Astrocyte (in vitro differentiated cells and primary cell): ENCODE results near the gene SMIM44. TPM values are rescaled to one million over a fixed set of nuclear protein-coding genes. Genes with fewer than 3 reads are reported as not detected.

ENCODE experiments used
- DNase-seq: peaks from one replicate; pipeline ENCODE4 v3.0.0-alpha.2; 2010; ENCODE audit warnings: low read depth
- FAIRE-seq: peaks from 2 replicates; lab custom pipeline; 2011; peaks lifted over from hg19 to GRCh38; lab: Jason Lieb, UNC
- H2AFZ ChIP-seq: 2 replicates; pipeline ENCODE4 v1.6.0; 2012; ENCODE audit warnings: low read depth, low read length, inconsistent platforms
- H3K27ac ChIP-seq: 2 replicates; pipeline ENCODE4 v1.5.1; 2011; ENCODE audit warnings: low read depth, low read length, inconsistent platforms
- H3K27me3 ChIP-seq: 2 replicates; pipeline ENCODE4 v1.6.0; 2011; ENCODE audit warnings: low read length, inconsistent platforms; ENCODE audit not compliant: insufficient read depth
- H3K36me3 ChIP-seq: 2 replicates; pipeline ENCODE4 v1.5.1; 2011; ENCODE audit warnings: low read length, inconsistent platforms; ENCODE audit not compliant: insufficient read depth
- H3K4me1 ChIP-seq: 2 replicates; pipeline ENCODE4 v1.5.1; 2011; ENCODE audit warnings: low read length, inconsistent platforms; ENCODE audit not compliant: insufficient read depth
- H3K4me2 ChIP-seq: 2 replicates; pipeline ENCODE4 v1.6.0; 2012; ENCODE audit warnings: low read length, inconsistent platforms
- H3K4me3 ChIP-seq: 2 replicates; pipeline ENCODE4 v1.5.1; 2011; ENCODE audit warnings: low read depth, mild to moderate bottlenecking, low read length, inconsistent platforms; ENCODE audit not compliant: insufficient read depth
- H3K79me2 ChIP-seq: 2 replicates; pipeline ENCODE4 v1.6.0; 2012; ENCODE audit warnings: mild to moderate bottlenecking, low read length, inconsistent platforms; ENCODE audit not compliant: insufficient read depth
- H3K9ac ChIP-seq: 2 replicates; pipeline ENCODE4 v1.6.0; 2012; ENCODE audit warnings: mild to moderate bottlenecking, low read length, inconsistent platforms
- H3K9me3 ChIP-seq: 2 replicates; pipeline ENCODE4 v1.5.1; 2012; ENCODE audit warnings: low read depth, mild to moderate bottlenecking, low read length, inconsistent platforms; ENCODE audit not compliant: insufficient read depth
- H4K20me1 ChIP-seq: 2 replicates; pipeline ENCODE4 v1.6.0; 2012; ENCODE audit warnings: low read length, inconsistent platforms; ENCODE audit not compliant: insufficient read depth
- H3K27ac Mint-ChIP-seq: one replicate; pipeline ENCODE4 v1.8.0; 2021; ENCODE audit warnings: mild to moderate bottlenecking, mixed read lengths; ENCODE audit not compliant: unreplicated experiment
- H3K27me3 Mint-ChIP-seq: one replicate; pipeline ENCODE4 v1.8.0; 2021; ENCODE audit warnings: low read depth, mixed read lengths; ENCODE audit not compliant: unreplicated experiment
- H3K36me3 Mint-ChIP-seq: one replicate; pipeline ENCODE4 v1.8.0; 2021; ENCODE audit warnings: low read depth, mixed read lengths; ENCODE audit not compliant: unreplicated experiment
- H3K4me1 Mint-ChIP-seq: one replicate; pipeline ENCODE4 v1.8.0; 2021; ENCODE audit warnings: low read depth, mixed read lengths; ENCODE audit not compliant: unreplicated experiment
- H3K4me3 Mint-ChIP-seq: one replicate; pipeline ENCODE4 v1.8.0; 2021; ENCODE audit warnings: mild to moderate bottlenecking, moderate library complexity, mixed read lengths; ENCODE audit not compliant: unreplicated experiment
- H3K9me3 Mint-ChIP-seq: one replicate; pipeline ENCODE4 v1.8.0; 2021; ENCODE audit warnings: mild to moderate bottlenecking, mixed read lengths; ENCODE audit not compliant: unreplicated experiment
- CTCF ChIP-seq: IDR thresholded peaks from 2 replicates; pipeline ENCODE4 v1.5.1; 2011; ENCODE audit warnings: low read depth, mild to moderate bottlenecking, inconsistent platforms, low read length, moderate library complexity; ENCODE audit not compliant: insufficient read depth
- EZH2 ChIP-seq: IDR thresholded peaks from 2 replicates; pipeline ENCODE4 v1.6.1; 2012; ENCODE audit warnings: mild to moderate bottlenecking, low read length, inconsistent platforms; ENCODE audit not compliant: insufficient read depth
- total RNA-seq: library from RNA; stranded (reverse); gene quantifications from 2 replicates; pipeline ENCODE4 v1.2.1, GENCODE V29; 2021

The SMIM44 gene
- total RNA-seq, 1 donor from 2014 or later = not detected

GRCh38 chr19:3469638-3470499 is 13.4 kb downstream of the SMIM44 start:
- no peaks in the 10 kb centered on the region for H3K36me3 ChIP-seq
- H3K27ac ChIP-seq = no peak overlapping the region
- peaks cover 9% of the 10 kb centered on the region for H4K20me1 ChIP-seq
- H3K79me2 ChIP-seq = no peaks in the 10 kb centered on the region
- no peak overlapping the region for H3K4me3 ChIP-seq
- no peak overlapping the region for H3K9ac ChIP-seq
- Mint-ChIP-seq H3K4me1 (peaks cover 8% of the 10 kb centered on the region), H3K9me3 (peaks cover 6% of the 10 kb centered on the region), H3K27ac (no peak overlapping the region), H3K27me3 (peaks cover 20% of the 10 kb centered on the region), H3K36me3 (peaks cover 7% of the 10 kb centered on the region), H3K4me3 (no peak overlapping the region)
- H3K27me3 ChIP-seq = peaks cover 3% of the 10 kb centered on the region
- H3K4me2 ChIP-seq = no peak overlapping the region
- H3K9me3 ChIP-seq = no peaks in the 10 kb centered on the region
- DNase-seq (no peak), FAIRE-seq (no peak)
- TF ChIP-seq EZH2 (no peak), CTCF (no peak)
- no peaks in the 10 kb centered on the region for H3K4me1 ChIP-seq
- H2AFZ ChIP-seq = no peak overlapping the region

- H3K36me3 Mint-ChIP-seq = peaks cover 7% of the 10 kb centered on the region
- H3K4me2 ChIP-seq = no peak overlapping the region
- no peaks in the 10 kb centered on the region for H3K27me3 ChIP-seq
- no peak overlapping the region for H3K4me3 ChIP-seq
- no peak overlapping the region for H3K27ac Mint-ChIP-seq
- peaks cover 9% of the 10 kb centered on the region for H3K4me1 Mint-ChIP-seq
- H3K9me3 ChIP-seq = no peaks in the 10 kb centered on the region
- H3K79me2 ChIP-seq = no peaks in the 10 kb centered on the region
- peaks cover 17% of the 10 kb centered on the region for H3K27me3 Mint-ChIP-seq
- H4K20me1 ChIP-seq = peaks cover 9% of the 10 kb centered on the region
- H3K4me3 Mint-ChIP-seq = no peak overlapping the region
- no peak overlapping the region for H2AFZ ChIP-seq
- H3K36me3 ChIP-seq = no peaks in the 10 kb centered on the region
- no peak overlapping the region for H3K9ac ChIP-seq
- H3K4me1 ChIP-seq = no peaks in the 10 kb centered on the region
- no peak for TF ChIP-seq EZH2
- FAIRE-seq = no peak
- no peak for DNase-seq
- no peak overlapping the region for H3K27ac ChIP-seq
- peaks cover 6% of the 10 kb centered on the region for H3K9me3 Mint-ChIP-seq
Measured at GRCh38 chr19:3468211-3468610, 15.0 kb downstream of the SMIM44 start.

GRCh38 chr19:3467437-3468198 is 15.6 kb downstream of the SMIM44 start:
- Mint-ChIP-seq H3K9me3 (peaks cover 6% of the 10 kb centered on the region), H3K27me3 (peaks cover 17% of the 10 kb centered on the region)

More at GRCh38 chr19:3467437-3468198, 15.6 kb downstream of the SMIM44 start:
- DNase-seq = no peak
- Histone ChIP-seq H3K9me3 (no peaks in the 10 kb centered on the region), H3K36me3 (peaks cover 2% of the 10 kb centered on the region), H3K4me2 (no peak overlapping the region), H3K9ac (no peak overlapping the region), H3K79me2 (no peaks in the 10 kb centered on the region), H4K20me1 (peaks cover 9% of the 10 kb centered on the region), H3K4me3 (no peak overlapping the region), H2AFZ (no peak overlapping the region), H3K4me1 (no peaks in the 10 kb centered on the region), H3K27ac (no peak overlapping the region), H3K27me3 (no peaks in the 10 kb centered on the region)
- peaks cover 12% of the 10 kb centered on the region for H3K4me1 Mint-ChIP-seq
- no peak overlapping the region for H3K27ac Mint-ChIP-seq
- no peak overlapping the region for H3K4me3 Mint-ChIP-seq
- FAIRE-seq = no peak
- peaks cover 7% of the 10 kb centered on the region for H3K36me3 Mint-ChIP-seq
- TF ChIP-seq EZH2 (no peak), CTCF (no peak)
